Measurements from ENCODE around the gene KRT20. TPM values are rescaled to one million over a fixed set of nuclear protein-coding genes. Genes with fewer than 3 reads are reported as not detected.

KRT20 gene
- polyA plus RNA-seq, 1 donor (not counting 4 experiments of a cell fraction or from before 2014, with no cell fraction given), result not detected

DNA sequence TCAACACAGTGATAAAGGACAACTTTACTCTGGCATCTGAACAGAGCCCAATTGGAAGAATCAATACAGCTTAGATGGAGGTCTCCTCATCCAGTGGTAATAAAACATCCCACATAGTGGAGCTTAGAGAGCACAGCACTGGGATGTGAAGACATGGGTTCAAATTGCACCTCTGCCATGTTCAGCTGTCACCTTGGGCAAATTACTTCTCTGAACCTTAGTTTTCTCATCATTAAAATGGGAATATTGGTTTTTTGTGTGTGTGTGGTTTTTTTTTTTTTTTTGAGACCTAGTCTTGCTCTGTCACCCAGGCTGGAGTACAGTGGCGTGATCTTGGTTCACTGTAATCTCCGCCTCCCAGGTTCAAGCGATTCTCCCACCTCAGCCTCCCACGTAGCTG is 49.0 kb downstream of the KRT20 start:
- no peak overlapping the region for H3K4me3 ChIP-seq (ENCODE audit: control insufficient read depth in 2 of 3, extremely low read depth in 1 of 3, insufficient read depth in 2 of 3, low read depth in 1 of 3, low read length in 3 of 3)
- peaks cover 2 to 9% of the 10 kb centered on the region in 2 experiments for H3K36me3 ChIP-seq (ENCODE audit: control insufficient read depth in 2 of 2, extremely low read depth in 1 of 2, insufficient read depth in 2 of 2, low read length in 2 of 2)
- no peaks in the 10 kb centered on the region for H3K27me3 ChIP-seq (ENCODE audit: control insufficient read depth, extremely low read depth, insufficient read depth, low read length)
- H3K9me3 ChIP-seq (ENCODE audit: control insufficient read depth, low read depth, low read length), result no peaks in the 10 kb centered on the region
- no peak for FAIRE-seq
- no peak overlapping the region for H3K27ac ChIP-seq (ENCODE audit: control insufficient read depth, insufficient read depth, low read length)
- no peaks in the 10 kb centered on the region for H3K9me1 ChIP-seq (ENCODE audit: control insufficient read depth, extremely low read depth, insufficient read depth, low read length)
- H3K79me2 ChIP-seq (ENCODE audit: control insufficient read depth, insufficient read depth, low read length), result no peaks in the 10 kb centered on the region
- H3K9ac ChIP-seq (ENCODE audit: control insufficient read depth, extremely low read depth, insufficient read depth, low read length), result no peak overlapping the region
- H4K20me1 ChIP-seq (ENCODE audit: control insufficient read depth, extremely low read depth, insufficient read depth, low read length), result no peaks in the 10 kb centered on the region
- no peak overlapping the region for H3K4me2 ChIP-seq (ENCODE audit: control insufficient read depth, extremely low read depth, insufficient read depth, low read depth, low read length)
- TF ChIP-seq, protein P1, sequence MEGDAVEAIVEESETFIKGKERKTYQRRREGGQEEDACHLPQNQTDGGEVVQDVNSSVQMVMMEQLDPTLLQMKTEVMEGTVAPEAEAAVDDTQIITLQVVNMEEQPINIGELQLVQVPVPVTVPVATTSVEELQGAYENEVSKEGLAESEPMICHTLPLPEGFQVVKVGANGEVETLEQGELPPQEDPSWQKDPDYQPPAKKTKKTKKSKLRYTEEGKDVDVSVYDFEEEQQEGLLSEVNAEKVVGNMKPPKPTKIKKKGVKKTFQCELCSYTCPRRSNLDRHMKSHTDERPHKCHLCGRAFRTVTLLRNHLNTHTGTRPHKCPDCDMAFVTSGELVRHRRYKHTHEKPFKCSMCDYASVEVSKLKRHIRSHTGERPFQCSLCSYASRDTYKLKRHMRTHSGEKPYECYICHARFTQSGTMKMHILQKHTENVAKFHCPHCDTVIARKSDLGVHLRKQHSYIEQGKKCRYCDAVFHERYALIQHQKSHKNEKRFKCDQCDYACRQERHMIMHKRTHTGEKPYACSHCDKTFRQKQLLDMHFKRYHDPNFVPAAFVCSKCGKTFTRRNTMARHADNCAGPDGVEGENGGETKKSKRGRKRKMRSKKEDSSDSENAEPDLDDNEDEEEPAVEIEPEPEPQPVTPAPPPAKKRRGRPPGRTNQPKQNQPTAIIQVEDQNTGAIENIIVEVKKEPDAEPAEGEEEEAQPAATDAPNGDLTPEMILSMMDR (optimal IDR thresholded peaks at IDR 0.05 in 1 of 3, IDR thresholded peaks at IDR 0.05 in 1 of 3, conservative IDR thresholded peaks at IDR 0.05 in 1 of 3; ENCODE audit: extremely low read depth in 1 of 3, insufficient read depth in 2 of 3, low read length in 3 of 3), result no peak
- TF ChIP-seq EZH2 (IDR thresholded peaks at IDR 0.05; ENCODE audit: low read length), result no peak
- dilution Hi-C loops (cut with MboI; ENCODE audit: extremely low pct_ligation_motif_present, low sequenced_read_pairs), result no loop called here
- H2AFZ ChIP-seq (ENCODE audit: control insufficient read depth, low read length), result no peak overlapping the region
- DNase-seq (ENCODE audit: low read depth, low spot score), result no peak
- H3K4me1 ChIP-seq (ENCODE audit: control insufficient read depth, extremely low read depth, insufficient read depth, low read length), result no peaks in the 10 kb centered on the region

DNA sequence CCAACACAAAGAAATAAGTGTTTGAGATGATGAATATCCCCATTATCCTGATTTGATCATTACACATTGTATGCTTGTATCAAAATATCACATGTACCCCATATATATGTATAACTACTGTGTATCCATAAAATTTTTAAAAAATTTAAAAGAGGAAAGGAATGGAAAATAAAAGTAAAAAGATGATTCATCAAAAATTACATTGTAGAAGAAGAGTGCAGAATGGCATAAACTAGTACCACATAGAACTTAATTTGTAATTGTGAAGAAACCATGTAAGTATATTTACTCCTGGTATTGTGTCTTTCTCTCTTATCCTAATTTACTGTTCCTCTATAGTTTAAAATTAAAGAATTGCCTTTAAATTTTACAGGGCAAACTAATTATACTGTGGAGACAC is 51.2 kb downstream of the KRT20 start:
- Histone ChIP-seq H3K9me3 (ENCODE audit: control insufficient read depth, low read depth, low read length) (no peaks in the 10 kb centered on the region), H3K4me1 (ENCODE audit: control insufficient read depth, extremely low read depth, insufficient read depth, low read length) (no peaks in the 10 kb centered on the region), H3K27ac (ENCODE audit: control insufficient read depth, insufficient read depth, low read length) (no peak overlapping the region), H3K79me2 (ENCODE audit: control insufficient read depth, insufficient read depth, low read length) (no peaks in the 10 kb centered on the region), H2AFZ (ENCODE audit: control insufficient read depth, low read length) (no peak overlapping the region), H3K9ac (ENCODE audit: control insufficient read depth, extremely low read depth, insufficient read depth, low read length) (no peak overlapping the region), H4K20me1 (ENCODE audit: control insufficient read depth, extremely low read depth, insufficient read depth, low read length) (no peaks in the 10 kb centered on the region), H3K4me2 (ENCODE audit: control insufficient read depth, extremely low read depth, insufficient read depth, low read depth, low read length) (no peak overlapping the region), H3K27me3 (ENCODE audit: control insufficient read depth, extremely low read depth, insufficient read depth, low read length) (no peaks in the 10 kb centered on the region), H3K4me3 (ENCODE audit: control insufficient read depth in 2 of 3, extremely low read depth in 1 of 3, insufficient read depth in 2 of 3, low read depth in 1 of 3, low read length in 3 of 3) (no peak overlapping the region), H3K9me1 (ENCODE audit: control insufficient read depth, extremely low read depth, insufficient read depth, low read length) (no peaks in the 10 kb centered on the region), H3K36me3 (ENCODE audit: control insufficient read depth in 2 of 2, extremely low read depth in 1 of 2, insufficient read depth in 2 of 2, low read length in 2 of 2) (peaks cover 2 to 9% of the 10 kb centered on the region in 2 experiments)
- DNase-seq (ENCODE audit: low read depth, low spot score), result no peak
- dilution Hi-C loops (cut with MboI; ENCODE audit: extremely low pct_ligation_motif_present, low sequenced_read_pairs), result no loop called here
- FAIRE-seq, result no peak
- TF ChIP-seq EZH2 (IDR thresholded peaks at IDR 0.05; ENCODE audit: low read length), result no peak
- TF ChIP-seq, protein P1 (optimal IDR thresholded peaks at IDR 0.05 in 1 of 3, IDR thresholded peaks at IDR 0.05 in 1 of 3, conservative IDR thresholded peaks at IDR 0.05 in 1 of 3; ENCODE audit: extremely low read depth in 1 of 3, insufficient read depth in 2 of 3, low read length in 3 of 3), result no peak

All from keratinocyte (primary cell).